Left lobe of liver (tissue), 2 donors: ENCODE data around the gene TXNDC11. TPM values are rescaled to one million over a fixed set of nuclear protein-coding genes. Genes with fewer than 3 reads are reported as not detected.
A peak's percentile ranks its signal among the peaks of the same experiment; 100 is the strongest.

Experiments used
- ATAC-seq: fragments of 200-7000 bp; cut with Tn5 transposase; one replicate; pipeline ENCODE4 v1.9.1; 2020; ENCODE audit warnings: mild to moderate bottlenecking, moderate library complexity
- DNase-seq: peaks from one replicate; pipeline ENCODE4 v3.0.0-alpha.2; 2020; ENCODE audit warnings: low spot score
- total RNA-seq: library from RNA; stranded (reverse); gene quantifications from one replicate; pipeline ENCODE4 v1.2.1, GENCODE V29; 2021
- donor health status: DM: no; HTN: no; CAD: no; lungs with moderate emphysema.
- donor health status: DM: no; HTN: yes; CAD: no.

The TXNDC11 gene
- total RNA-seq, 1 donor from 2014 or later, result 49.1 TPM

GRCh38 chr16:11632455-11632939 lies 110.2 kb downstream of the TXNDC11 start:
- peak; percentile 62 for ATAC-seq
- no peak for DNase-seq

DNA sequence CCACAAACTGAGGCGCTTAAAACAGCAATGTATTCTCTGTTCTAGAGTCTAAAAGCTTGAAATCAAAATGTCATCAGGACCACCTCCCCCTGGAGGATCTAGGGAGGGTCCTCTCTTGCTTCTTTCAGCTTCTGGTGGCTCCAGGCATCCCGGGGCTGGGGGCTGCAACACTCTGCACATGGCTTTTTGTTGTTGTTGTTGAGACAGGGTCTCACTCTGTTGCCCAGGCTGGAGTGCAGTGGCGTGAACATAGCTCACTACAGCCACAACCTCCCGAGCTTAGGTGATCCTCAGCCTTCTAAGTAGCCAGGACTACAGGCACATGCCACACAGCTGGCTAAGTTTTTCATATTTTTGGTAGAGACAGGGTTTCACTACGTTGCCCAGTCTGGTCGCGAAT lies 111.4 kb downstream of the TXNDC11 start:
- no peak for DNase-seq
- no peak for ATAC-seq

- ATAC-seq (no peak), DNase-seq (no peak)
Observed at GRCh38 chr16:11630768-11631056, 111.9 kb downstream of the TXNDC11 start.

DNA sequence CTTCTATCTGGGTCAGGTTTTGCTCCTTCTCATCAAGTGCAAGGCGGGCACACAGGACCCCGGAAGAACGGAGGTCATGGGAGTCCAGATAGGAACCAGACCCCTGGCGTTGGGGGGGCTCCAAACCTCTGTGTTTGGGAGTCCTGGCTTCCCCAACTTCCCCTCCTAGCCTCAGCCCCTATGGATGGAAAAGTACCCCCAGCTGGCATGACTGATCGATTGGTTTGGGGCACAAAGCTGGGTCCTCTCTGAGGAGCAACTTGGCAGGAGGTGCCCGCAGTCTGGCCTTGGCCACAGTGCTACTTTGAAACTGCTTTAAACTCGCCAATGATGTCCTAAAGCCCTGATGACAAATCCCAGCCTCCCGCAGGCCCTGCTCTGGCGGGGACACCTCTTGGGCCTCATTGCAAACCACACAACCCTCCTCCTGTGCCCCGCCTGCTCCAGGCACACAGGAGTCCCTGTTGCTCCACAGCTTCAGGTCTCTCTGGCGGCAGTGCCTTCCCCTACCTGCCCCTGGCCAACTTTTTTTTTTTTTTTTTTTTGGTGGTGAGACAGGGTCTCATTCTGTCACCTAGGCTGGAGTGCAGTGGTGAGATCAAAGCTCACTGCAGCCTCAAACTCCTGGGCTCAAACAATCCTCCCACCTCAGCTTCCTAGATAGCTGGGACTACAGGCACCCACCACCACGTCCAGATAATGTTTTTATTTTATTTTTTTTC lies 112.5 kb downstream of the TXNDC11 start:
- ATAC-seq (no peak), DNase-seq (no peak)

Other genes with a start within 250 kb of the TXNDC11 start
- gene LITAF, start 155.9 kb downstream of the TXNDC11 start, total RNA-seq, result 47.0 TPM
- 4.4 TPM for gene SNN, start 74.4 kb downstream of the TXNDC11 start, total RNA-seq
- gene ZC3H7A, start 54.4 kb upstream of the TXNDC11 start, total RNA-seq, result 20.5 TPM
- gene RSL1D1, start 108.7 kb upstream of the TXNDC11 start, total RNA-seq, result 43.0 TPM
- gene GSPT1, start 173.1 kb upstream of the TXNDC11 start, total RNA-seq, result 47.0 TPM
- 5.2 TPM for gene NPIPB2, start 199.2 kb upstream of the TXNDC11 start, total RNA-seq
- gene TNFRSF17, start 222.4 kb upstream of the TXNDC11 start, total RNA-seq, result 0.55 TPM
- gene SNX29, start 233.9 kb upstream of the TXNDC11 start, total RNA-seq, result 9.9 TPM